WERI-Rb-1 (cell line): ENCODE measurements around the gene TMEM238L.

ENCODE experiments used
- DNase-seq: peaks from one replicate; pipeline ENCODE4 v3.0.0-alpha.2; 2020
- H3K27ac ChIP-seq: fragments of 250-450 bp; sonication (Bioruptor Pico); 2 replicates; pipeline ENCODE4 v1.5.1; 2020; ENCODE audit warnings: mild to moderate bottlenecking, moderate library complexity
- H3K27me3 ChIP-seq: fragments of 250-450 bp; sonication (Bioruptor Pico); 2 replicates; pipeline ENCODE4 v1.5.1; 2021; ENCODE audit warnings: mild to moderate bottlenecking, low read depth, moderate library complexity; ENCODE audit not compliant: insufficient read depth, severe bottlenecking
- H3K36me3 ChIP-seq: fragments of 250-450 bp; sonication (Bioruptor Pico); 2 replicates; pipeline ENCODE4 v1.5.1; 2020; ENCODE audit warnings: mild to moderate bottlenecking, moderate library complexity
- H3K4me3 ChIP-seq: 2 replicates; pipeline ENCODE4 v1.5.1; 2011; ENCODE audit warnings: low read depth, mild to moderate bottlenecking, control low read depth, low read length
- H3K9me3 ChIP-seq: fragments of 250-450 bp; sonication (Bioruptor Pico); 2 replicates; pipeline ENCODE4 v1.5.1; 2021; ENCODE audit warnings: mild to moderate bottlenecking, moderate library complexity; ENCODE audit not compliant: severe bottlenecking
- TF ChIP-seq, protein P1 (sequence below): IDR thresholded peaks from 2 replicates; pipeline ENCODE4 v1.5.1; 2011; ENCODE audit warnings: low read depth, mild to moderate bottlenecking, control low read depth, inconsistent platforms, low read length

Gene TMEM238L

DNA sequence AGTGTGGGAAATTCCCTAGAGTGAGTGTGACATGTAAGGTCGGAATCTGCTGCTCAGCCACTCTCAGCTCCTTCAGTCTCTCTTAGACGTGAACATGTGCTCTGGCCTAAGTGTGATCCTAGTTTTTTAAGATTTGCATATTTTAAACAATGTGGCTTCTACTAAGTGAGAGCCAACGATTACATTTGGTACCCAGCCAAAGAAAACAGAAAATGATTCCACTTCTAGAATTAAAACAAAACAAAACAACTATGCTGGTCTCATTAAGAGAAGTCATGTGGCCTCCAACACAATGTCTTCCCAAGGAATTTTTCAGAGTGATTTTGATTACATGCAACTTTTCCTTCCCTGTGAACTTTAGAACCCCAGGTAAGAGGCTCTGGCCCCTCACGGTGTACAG is 10.1 kb downstream of the TMEM238L start:
- H3K4me3 ChIP-seq = no peak overlapping the region
- no peak for DNase-seq
- no peaks in the 10 kb centered on the region for H3K36me3 ChIP-seq
- no peaks in the 10 kb centered on the region for H3K27me3 ChIP-seq
- TF ChIP-seq, protein P1, sequence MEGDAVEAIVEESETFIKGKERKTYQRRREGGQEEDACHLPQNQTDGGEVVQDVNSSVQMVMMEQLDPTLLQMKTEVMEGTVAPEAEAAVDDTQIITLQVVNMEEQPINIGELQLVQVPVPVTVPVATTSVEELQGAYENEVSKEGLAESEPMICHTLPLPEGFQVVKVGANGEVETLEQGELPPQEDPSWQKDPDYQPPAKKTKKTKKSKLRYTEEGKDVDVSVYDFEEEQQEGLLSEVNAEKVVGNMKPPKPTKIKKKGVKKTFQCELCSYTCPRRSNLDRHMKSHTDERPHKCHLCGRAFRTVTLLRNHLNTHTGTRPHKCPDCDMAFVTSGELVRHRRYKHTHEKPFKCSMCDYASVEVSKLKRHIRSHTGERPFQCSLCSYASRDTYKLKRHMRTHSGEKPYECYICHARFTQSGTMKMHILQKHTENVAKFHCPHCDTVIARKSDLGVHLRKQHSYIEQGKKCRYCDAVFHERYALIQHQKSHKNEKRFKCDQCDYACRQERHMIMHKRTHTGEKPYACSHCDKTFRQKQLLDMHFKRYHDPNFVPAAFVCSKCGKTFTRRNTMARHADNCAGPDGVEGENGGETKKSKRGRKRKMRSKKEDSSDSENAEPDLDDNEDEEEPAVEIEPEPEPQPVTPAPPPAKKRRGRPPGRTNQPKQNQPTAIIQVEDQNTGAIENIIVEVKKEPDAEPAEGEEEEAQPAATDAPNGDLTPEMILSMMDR = no peak
- no peak overlapping the region for H3K27ac ChIP-seq
- no peaks in the 10 kb centered on the region for H3K9me3 ChIP-seq

DNA sequence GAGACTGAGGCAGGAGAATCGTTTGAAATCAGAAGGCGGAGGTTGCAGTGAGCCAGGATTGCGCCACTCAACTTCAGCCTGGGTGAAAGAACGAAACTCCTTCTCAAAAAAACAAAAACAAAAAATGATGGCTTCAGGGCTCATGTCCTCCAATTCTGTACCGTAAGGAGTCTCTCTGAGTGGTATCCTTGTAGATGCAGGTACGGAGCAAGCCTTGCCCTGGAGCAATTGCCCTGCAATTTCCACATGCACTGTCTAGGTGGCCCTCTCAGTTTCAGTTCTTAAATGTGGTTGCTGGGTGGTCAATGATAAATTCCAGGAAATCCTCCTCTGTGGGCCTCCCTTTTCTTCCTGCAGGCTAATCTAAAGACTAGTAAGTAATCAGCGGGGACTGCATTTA is 10.6 kb downstream of the TMEM238L start:
- H3K27ac ChIP-seq = no peak overlapping the region
- no peak overlapping the region for H3K4me3 ChIP-seq
- no peaks in the 10 kb centered on the region for H3K36me3 ChIP-seq
- H3K9me3 ChIP-seq = no peaks in the 10 kb centered on the region
- DNase-seq = no peak
- TF ChIP-seq, protein P1 = no peak
- no peaks in the 10 kb centered on the region for H3K27me3 ChIP-seq

DNA sequence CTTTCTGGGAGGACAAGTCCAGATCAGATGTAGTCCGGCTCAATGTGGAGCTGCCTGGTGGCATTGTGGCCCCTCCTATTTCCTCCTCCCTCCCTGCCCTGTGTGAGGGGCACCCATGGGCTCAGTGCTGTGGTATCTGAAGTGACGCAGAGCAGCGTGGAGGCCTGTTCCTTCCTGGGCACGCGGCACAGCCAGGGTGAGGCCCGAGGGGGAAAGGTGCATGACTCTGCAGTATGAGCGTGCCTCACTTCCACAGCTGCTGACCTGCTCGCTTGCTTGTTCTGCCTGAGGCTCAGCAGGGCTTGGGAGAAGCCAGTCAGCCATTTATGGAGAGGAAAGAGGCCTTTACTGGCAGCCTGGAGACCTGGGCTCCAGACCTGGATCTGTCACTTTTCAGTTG is 11.7 kb downstream of the TMEM238L start:
- H3K4me3 ChIP-seq = no peak overlapping the region
- no peaks in the 10 kb centered on the region for H3K9me3 ChIP-seq
- TF ChIP-seq, protein P1 = no peak
- H3K27ac ChIP-seq = no peak overlapping the region
- H3K27me3 ChIP-seq = no peaks in the 10 kb centered on the region
- no peaks in the 10 kb centered on the region for H3K36me3 ChIP-seq
- no peak for DNase-seq

DNA sequence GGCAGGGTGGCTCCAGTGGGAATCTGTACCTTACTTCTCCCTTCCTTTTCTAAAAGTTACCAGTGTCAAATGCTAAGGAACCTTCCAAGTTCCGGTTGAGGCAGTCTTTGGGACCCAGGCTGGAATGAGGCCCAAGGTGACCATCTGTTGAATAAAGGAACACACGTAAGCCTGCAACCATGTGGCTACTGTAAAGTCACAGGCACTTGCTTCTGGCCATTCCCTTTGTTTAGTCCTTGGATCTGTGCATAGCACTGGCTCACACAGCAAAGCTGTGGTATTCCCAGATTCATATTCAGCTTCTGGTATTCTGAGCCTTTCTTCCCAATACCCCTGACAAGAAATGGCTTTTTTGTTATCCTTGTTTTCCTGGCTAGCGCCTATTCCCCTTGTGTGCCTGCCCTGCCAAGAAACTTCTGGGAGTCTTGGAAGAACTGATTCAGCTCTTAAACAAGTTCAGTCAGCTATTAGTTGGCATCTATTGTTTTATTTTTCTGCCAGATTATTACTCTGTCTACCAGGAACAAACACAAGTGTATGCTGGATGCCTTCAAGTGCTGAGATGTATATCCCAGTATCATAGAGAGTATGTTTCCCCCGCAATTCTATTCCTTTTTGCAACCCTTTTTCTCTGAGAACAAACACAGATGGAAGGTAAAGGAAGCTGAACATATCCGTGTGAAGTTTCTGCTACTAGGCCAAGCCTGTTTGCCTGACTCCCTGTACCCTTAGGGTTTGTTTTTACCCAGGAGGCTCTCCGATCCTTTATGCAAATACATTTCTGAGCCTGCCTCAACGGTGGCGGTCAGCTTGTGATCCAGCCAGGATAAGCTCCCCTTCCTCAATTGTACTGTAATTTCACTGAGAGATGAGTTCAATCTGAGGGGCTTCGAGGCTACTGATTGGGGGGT is 13.2 kb downstream of the TMEM238L start:
- Histone ChIP-seq H3K36me3 (no peaks in the 10 kb centered on the region), H3K27me3 (no peaks in the 10 kb centered on the region), H3K4me3 (no peak overlapping the region), H3K27ac (no peak overlapping the region), H3K9me3 (no peaks in the 10 kb centered on the region)
- TF ChIP-seq, protein P1 = no peak
- no peak for DNase-seq

DNA sequence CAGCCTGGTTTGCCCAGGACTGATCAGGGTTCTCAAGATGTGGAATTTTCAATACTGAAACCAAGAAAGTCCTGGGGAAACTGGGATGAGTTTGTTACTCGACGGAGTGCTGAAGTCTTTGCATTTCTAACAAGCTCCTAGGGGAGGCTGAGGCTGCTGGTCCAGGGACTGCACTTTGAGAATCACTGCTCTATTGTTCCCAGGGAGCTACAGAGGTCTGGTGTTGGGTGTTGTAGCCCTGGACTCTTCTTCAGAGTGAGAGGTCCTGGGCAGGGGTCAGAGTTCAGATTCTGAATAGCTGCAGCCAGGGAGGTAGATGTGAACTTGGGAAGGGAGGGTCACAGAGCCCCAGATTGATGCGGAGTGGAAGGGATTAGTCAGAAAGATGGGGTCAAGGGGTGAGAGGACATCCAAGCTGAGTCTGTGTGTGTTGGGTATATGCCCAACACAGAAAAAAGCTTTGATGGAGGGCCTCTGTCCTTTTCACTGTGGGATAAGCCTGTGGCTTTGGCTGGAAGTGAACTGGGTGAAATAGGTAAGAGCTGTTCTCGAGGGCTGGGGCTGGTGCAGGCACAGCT is 14.1 kb downstream of the TMEM238L start:
- Histone ChIP-seq H3K4me3 (no peak overlapping the region), H3K27me3 (no peaks in the 10 kb centered on the region), H3K9me3 (no peaks in the 10 kb centered on the region), H3K27ac (no peak overlapping the region), H3K36me3 (no peaks in the 10 kb centered on the region)
- DNase-seq = no peak
- TF ChIP-seq, protein P1 = no peak
